K562 (cell line): ENCODE results near the gene KIZ. TPM values are rescaled to one million over a fixed set of nuclear protein-coding genes. Genes with fewer than 3 reads are reported as not detected.

Source experiments
- HNRNPLL ChIP-seq: fragments of 200-400 bp; formaldehyde crosslinking; IDR thresholded peaks from 2 replicates; pipeline ENCODE4 v1.6.1; 2017; ENCODE audit warnings: low read length, low read depth, mild to moderate bottlenecking; ENCODE audit not compliant: poor library complexity, severe bottlenecking
- JUND ChIP-seq, 2 experiments: IDR thresholded peaks; 2 replicates in 1 of 2; 3 replicates in 1 of 2; pipeline ENCODE4 v1.6.1; 2011; ENCODE audit warnings: borderline replicate concordance in 2 of 2, low read depth in 2 of 2, low read length in 2 of 2, improper control_type of control experiment in 1 of 2, missing biosample characterization in 1 of 2, missing genetic modification characterization in 1 of 2, missing genetic modification reagents in 1 of 2
- MAZ ChIP-seq, 2 experiments: fragments of 450-650 bp in 1 of 2; sonication (generic) in 1 of 2; formaldehyde crosslinking; IDR thresholded peaks in 1 of 2; conservative IDR thresholded peaks in 1 of 2; 2 replicates each; pipeline versions ENCODE4 v1.4.0 to v1.5.0; 2020; ENCODE audit warnings: mild to moderate bottlenecking in 1 of 2, missing genetic modification reagents in 1 of 2
- NR2C2 ChIP-seq, 2 experiments: fragments of 200-800 bp in 1 of 2; sonication (Bioruptor generic) in 1 of 2; sonication (generic) in 1 of 2; formaldehyde crosslinking in 1 of 2; IDR thresholded peaks; 2 replicates each; pipeline versions ENCODE4 v1.6.1 to v1.8.0; 2016 to 2022; ENCODE audit warnings: mild to moderate bottlenecking in 1 of 2, missing compliant biosample characterization in 1 of 2, missing genetic modification characterization in 1 of 2, missing genetic modification reagents in 1 of 2
- TAF15 ChIP-seq: fragments of 200-400 bp; formaldehyde crosslinking; IDR thresholded peaks from 2 replicates; pipeline ENCODE4 v1.6.1; 2017; ENCODE audit warnings: mild to moderate bottlenecking, low read depth, low read length, moderate library complexity
- U2AF1 ChIP-seq: fragments of 200-400 bp; formaldehyde crosslinking; optimal IDR thresholded peaks from 2 replicates; pipeline ENCODE3; 2017; ENCODE audit warnings: mild to moderate bottlenecking, low read depth, low read length, moderate library complexity
- ZNF239 ChIP-seq: fragments of 250-450 bp; sonication (Bioruptor Pico); IDR thresholded peaks from 2 replicates; pipeline ENCODE4 v1.4.0; 2020; ENCODE audit warnings: mild to moderate bottlenecking
- ZNF589 ChIP-seq: fragments of 200-800 bp; sonication (Bioruptor generic); IDR thresholded peaks from 2 replicates; pipeline ENCODE4 v1.6.1; 2016; ENCODE audit warnings: low read depth, missing genetic modification characterization, missing compliant biosample characterization
- polyA plus RNA-seq, 8 experiments: library from polyadenylated mRNA; depleted of rRNA in 4 of 8; stranded (reverse) in 5 of 8; unstranded in 3 of 8; fragments of >200 nt; fragmentation: Nextera tagmentation in 2 of 8; fragmentation: Illumina TruSeq in 1 of 8; extraction: Ambion mirVana in 2 of 8; extraction: Trizol in 1 of 8; gene quantifications; 2 replicates each; pipeline versions ENCODE4 v1.2.1 to v1.2.3, GENCODE V29; 2011 to 2014; ENCODE audit warnings: inconsistent platforms in 1 of 8, missing spikeins in 1 of 8
- total RNA-seq, 7 experiments: library from RNA; depleted of rRNA in 6 of 7; stranded (reverse); fragments of >200 nt in 6 of 7; fragmentation: Illumina TruSeq in 2 of 7; extraction: Trizol in 2 of 7; gene quantifications; 2 replicates each; pipeline versions ENCODE4 v1.2.1 to v1.2.3, GENCODE V29; 2011 to 2021; ENCODE audit warnings: low replicate concordance in 1 of 7
- TF ChIP-seq, protein P1 (sequence below): sonication (generic); formaldehyde crosslinking; IDR thresholded peaks from 2 replicates; pipeline ENCODE4 v1.8.1; 2023; ENCODE audit warnings: mild to moderate bottlenecking, missing genetic modification reagents
- TF ChIP-seq, protein P2 (sequence below): fragments of 250-450 bp; sonication (Bioruptor Pico); IDR thresholded peaks from 2 replicates; pipeline ENCODE4 v1.5.0; 2020; ENCODE audit warnings: mild to moderate bottlenecking
- TF ChIP-seq, protein P3 (sequence below): sonication (generic); formaldehyde crosslinking; IDR thresholded peaks from 2 replicates; pipeline ENCODE4 v1.8.1; 2023; ENCODE audit warnings: mild to moderate bottlenecking, missing genetic modification reagents
- TF ChIP-seq, protein P4 (sequence below): fragments of 450-650 bp; formaldehyde crosslinking; IDR thresholded peaks from 2 replicates; pipeline ENCODE4 v1.4.0; 2022; ENCODE audit warnings: mild to moderate bottlenecking, moderate library complexity
- TF ChIP-seq, protein P5 (sequence below): IDR thresholded peaks from 2 replicates; pipeline ENCODE4 v1.6.1; 2012; ENCODE audit warnings: low read depth, low read length, improper control_type of control experiment, borderline replicate concordance

KIZ gene
- total and polyA plus RNA-seq, 9 of the 15 experiments (the other 6 are each of a cell fraction or from before 2014, with no cell fraction given), result 4.9 to 21.1 (median 13.5) TPM

DNA sequence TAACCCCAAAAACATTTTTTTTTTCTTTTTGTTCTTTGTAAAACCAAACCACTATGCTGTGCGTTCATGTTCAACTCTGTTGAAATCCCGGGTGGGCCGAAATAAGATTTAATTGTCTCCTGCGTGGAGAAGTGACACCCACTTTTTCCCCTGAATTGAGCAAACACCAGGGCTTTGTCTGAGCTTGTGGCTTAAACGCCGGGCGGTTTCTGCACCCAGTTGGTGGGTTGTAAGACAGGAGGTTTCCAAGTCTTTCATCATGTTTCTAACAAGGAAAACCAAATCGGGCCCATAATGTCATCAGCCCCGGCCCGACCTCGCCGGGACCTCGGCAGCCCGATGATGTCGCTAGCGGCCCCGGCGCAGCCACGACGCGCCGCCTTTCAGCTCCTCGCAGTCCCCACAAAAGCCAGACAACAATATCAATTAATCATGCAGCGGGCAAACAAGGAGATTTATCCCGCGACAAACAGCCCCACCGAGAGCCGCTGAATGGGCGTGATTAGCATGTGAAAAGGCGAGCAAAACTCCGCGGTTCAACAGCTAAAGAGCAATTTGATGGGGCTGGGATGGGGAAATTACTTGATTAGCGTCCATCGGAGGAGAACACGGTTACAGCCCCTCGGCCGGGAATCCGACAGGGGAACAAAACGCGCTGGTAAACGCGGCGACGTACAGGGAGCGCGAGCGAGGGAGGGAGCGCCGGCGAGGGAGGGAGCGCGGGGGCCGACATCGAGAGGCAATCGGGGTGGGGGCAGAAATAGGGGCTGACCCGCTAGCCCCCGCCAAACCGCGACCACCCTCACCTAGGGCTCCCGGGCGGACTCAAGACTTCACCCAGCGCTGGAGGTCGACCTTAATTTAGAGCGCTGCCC is 25.1 kb upstream of the KIZ start (continued):
- TF ChIP-seq, protein P1, sequence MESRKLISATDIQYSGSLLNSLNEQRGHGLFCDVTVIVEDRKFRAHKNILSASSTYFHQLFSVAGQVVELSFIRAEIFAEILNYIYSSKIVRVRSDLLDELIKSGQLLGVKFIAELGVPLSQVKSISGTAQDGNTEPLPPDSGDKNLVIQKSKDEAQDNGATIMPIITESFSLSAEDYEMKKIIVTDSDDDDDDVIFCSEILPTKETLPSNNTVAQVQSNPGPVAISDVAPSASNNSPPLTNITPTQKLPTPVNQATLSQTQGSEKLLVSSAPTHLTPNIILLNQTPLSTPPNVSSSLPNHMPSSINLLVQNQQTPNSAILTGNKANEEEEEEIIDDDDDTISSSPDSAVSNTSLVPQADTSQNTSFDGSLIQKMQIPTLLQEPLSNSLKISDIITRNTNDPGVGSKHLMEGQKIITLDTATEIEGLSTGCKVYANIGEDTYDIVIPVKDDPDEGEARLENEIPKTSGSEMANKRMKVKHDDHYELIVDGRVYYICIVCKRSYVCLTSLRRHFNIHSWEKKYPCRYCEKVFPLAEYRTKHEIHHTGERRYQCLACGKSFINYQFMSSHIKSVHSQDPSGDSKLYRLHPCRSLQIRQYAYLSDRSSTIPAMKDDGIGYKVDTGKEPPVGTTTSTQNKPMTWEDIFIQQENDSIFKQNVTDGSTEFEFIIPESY (CRISPR knock-in tag), result peak; percentile 62
- TF ChIP-seq U2AF1 (no peak), ZNF589 (CRISPR knock-in tag) (no peak), JUND (IDR thresholded peaks at IDR 0.05; ENCODE audit: borderline replicate concordance, low read depth, low read length) (peak; percentile 7; the same call in 1 of the 2 replicates), JUND (tag; IDR thresholded peaks at IDR 0.05; ENCODE audit: borderline replicate concordance, low read depth, low read length) (no peak), ZNF239 (CRISPR knock-in tag) (no peak), HNRNPLL (peak; percentile 13), MAZ (CRISPR knock-in tag; conservative IDR thresholded peaks at IDR 0.05 in 1 of 2, IDR thresholded peaks at IDR 0.05 in 1 of 2) (no peak), TAF15 (no peak), NR2C2 (CRISPR knock-in tag; IDR thresholded peaks at IDR 0.05) (no peak), NR2C2 (tag; IDR thresholded peaks at IDR 0.05) (peak; percentile 28; the same call in 1 of the 2 replicates)
- TF ChIP-seq, protein P2, sequence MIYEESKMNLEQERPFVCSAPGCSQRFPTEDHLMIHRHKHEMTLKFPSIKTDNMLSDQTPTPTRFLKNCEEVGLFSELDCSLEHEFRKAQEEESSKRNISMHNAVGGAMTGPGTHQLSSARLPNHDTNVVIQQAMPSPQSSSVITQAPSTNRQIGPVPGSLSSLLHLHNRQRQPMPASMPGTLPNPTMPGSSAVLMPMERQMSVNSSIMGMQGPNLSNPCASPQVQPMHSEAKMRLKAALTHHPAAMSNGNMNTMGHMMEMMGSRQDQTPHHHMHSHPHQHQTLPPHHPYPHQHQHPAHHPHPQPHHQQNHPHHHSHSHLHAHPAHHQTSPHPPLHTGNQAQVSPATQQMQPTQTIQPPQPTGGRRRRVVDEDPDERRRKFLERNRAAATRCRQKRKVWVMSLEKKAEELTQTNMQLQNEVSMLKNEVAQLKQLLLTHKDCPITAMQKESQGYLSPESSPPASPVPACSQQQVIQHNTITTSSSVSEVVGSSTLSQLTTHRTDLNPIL (CRISPR knock-in tag), result no peak
- TF ChIP-seq, protein P3, sequence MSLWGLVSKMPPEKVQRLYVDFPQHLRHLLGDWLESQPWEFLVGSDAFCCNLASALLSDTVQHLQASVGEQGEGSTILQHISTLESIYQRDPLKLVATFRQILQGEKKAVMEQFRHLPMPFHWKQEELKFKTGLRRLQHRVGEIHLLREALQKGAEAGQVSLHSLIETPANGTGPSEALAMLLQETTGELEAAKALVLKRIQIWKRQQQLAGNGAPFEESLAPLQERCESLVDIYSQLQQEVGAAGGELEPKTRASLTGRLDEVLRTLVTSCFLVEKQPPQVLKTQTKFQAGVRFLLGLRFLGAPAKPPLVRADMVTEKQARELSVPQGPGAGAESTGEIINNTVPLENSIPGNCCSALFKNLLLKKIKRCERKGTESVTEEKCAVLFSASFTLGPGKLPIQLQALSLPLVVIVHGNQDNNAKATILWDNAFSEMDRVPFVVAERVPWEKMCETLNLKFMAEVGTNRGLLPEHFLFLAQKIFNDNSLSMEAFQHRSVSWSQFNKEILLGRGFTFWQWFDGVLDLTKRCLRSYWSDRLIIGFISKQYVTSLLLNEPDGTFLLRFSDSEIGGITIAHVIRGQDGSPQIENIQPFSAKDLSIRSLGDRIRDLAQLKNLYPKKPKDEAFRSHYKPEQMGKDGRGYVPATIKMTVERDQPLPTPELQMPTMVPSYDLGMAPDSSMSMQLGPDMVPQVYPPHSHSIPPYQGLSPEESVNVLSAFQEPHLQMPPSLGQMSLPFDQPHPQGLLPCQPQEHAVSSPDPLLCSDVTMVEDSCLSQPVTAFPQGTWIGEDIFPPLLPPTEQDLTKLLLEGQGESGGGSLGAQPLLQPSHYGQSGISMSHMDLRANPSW (CRISPR knock-in tag), result no peak
- TF ChIP-seq, protein P4, sequence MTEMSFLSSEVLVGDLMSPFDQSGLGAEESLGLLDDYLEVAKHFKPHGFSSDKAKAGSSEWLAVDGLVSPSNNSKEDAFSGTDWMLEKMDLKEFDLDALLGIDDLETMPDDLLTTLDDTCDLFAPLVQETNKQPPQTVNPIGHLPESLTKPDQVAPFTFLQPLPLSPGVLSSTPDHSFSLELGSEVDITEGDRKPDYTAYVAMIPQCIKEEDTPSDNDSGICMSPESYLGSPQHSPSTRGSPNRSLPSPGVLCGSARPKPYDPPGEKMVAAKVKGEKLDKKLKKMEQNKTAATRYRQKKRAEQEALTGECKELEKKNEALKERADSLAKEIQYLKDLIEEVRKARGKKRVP (CRISPR knock-in tag), result peak; percentile 43; the same call in 1 of the 2 replicates
- TF ChIP-seq, protein P5, sequence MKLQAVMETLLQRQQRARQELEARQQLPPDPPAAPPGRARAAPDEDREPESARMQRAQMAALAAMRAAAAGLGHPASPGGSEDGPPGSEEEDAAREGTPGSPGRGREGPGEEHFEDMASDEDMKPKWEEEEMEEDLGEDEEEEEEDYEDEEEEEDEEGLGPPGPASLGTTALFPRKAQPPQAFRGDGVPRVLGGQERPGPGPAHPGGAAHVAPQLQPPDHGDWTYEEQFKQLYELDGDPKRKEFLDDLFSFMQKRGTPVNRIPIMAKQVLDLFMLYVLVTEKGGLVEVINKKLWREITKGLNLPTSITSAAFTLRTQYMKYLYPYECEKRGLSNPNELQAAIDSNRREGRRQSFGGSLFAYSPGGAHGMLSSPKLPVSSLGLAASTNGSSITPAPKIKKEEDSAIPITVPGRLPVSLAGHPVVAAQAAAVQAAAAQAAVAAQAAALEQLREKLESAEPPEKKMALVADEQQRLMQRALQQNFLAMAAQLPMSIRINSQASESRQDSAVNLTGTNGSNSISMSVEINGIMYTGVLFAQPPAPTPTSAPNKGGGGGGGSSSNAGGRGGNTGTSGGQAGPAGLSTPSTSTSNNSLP, result no peak
